IMR-90 (cell line): ENCODE data around the gene KLK1. TPM values are rescaled to one million over a fixed set of nuclear protein-coding genes. Genes with fewer than 3 reads are reported as not detected.

ENCODE experiments used
- ATAC-seq: fragments of 200-7000 bp; cut with Tn5 transposase; 2 replicates; pipeline ENCODE4 v1.9.1; 2020; ENCODE audit warnings: low read depth, mild to moderate bottlenecking, moderate library complexity
- BruUV-seq: library from RNA; stranded (reverse); fragments of 400-500 nt; replicated peaks from 2 replicates; lab custom pipeline; 2021; lab: Mats Ljungman, UMichigan
- CTCF ChIA-PET: fragments of 300-600 bp; formaldehyde crosslinking; extraction: SDS; loops from one replicate; lab custom pipeline; 2021; ENCODE audit warnings: antibody characterized with exemption; lab: Yijun Ruan, JAX
- POLR2A ChIA-PET: fragments of 300-600 bp; sonication (Branson Sonifier 250); formaldehyde crosslinking; loops from one replicate; lab custom pipeline; 2022; ENCODE audit warnings: antibody characterized with exemption; ENCODE audit not compliant: unreplicated experiment; lab: Charles Lee
- DNase-seq: peaks from one replicate; pipeline ENCODE4 v3.0.0; 2013
- H2AFZ ChIP-seq: replicated peaks from 2 replicates; pipeline ENCODE3; 2013; ENCODE audit warnings: low read length, mild to moderate bottlenecking; ENCODE audit not compliant: poor library complexity
- H2AK5ac ChIP-seq: 2 replicates; pipeline ENCODE4 v1.6.1; 2013; ENCODE audit warnings: low read depth, low read length, inconsistent platforms
- H2AK9ac ChIP-seq: replicated peaks from 2 replicates; pipeline ENCODE3; 2013; ENCODE audit warnings: mild to moderate bottlenecking, low read depth, low read length, moderate library complexity; ENCODE audit not compliant: poor library complexity
- H2BK120ac ChIP-seq: 2 replicates; pipeline ENCODE4 v1.6.1; 2013; ENCODE audit warnings: low read depth, low read length, inconsistent platforms
- H2BK15ac ChIP-seq: 3 replicates; pipeline ENCODE4 v1.6.1; 2013; ENCODE audit warnings: low read depth, low read length, inconsistent platforms
- H2BK20ac ChIP-seq: 2 replicates; pipeline ENCODE4 v1.6.1; 2013; ENCODE audit warnings: low read depth, mild to moderate bottlenecking, inconsistent platforms, low read length, moderate library complexity
- H2BK5ac ChIP-seq: 2 replicates; pipeline ENCODE4 v1.6.1; 2013; ENCODE audit warnings: mild to moderate bottlenecking, low read depth, low read length, inconsistent platforms; ENCODE audit not compliant: poor library complexity, severe bottlenecking
- H3K14ac ChIP-seq: replicated peaks from 2 replicates; pipeline ENCODE4 v1.6.1; 2013; ENCODE audit warnings: low read depth, low read length, inconsistent platforms
- H3K18ac ChIP-seq: 2 replicates; pipeline ENCODE4 v1.6.1; 2013; ENCODE audit warnings: low read depth, low read length, control low read depth
- H3K23ac ChIP-seq: 2 replicates; pipeline ENCODE4 v1.6.1; 2013; ENCODE audit warnings: low read depth, low read length, inconsistent platforms
- H3K27ac ChIP-seq: 2 replicates; pipeline ENCODE4 v1.5.1; 2013; ENCODE audit warnings: mild to moderate bottlenecking, control low read depth, low read length; ENCODE audit not compliant: insufficient read depth
- H3K27me3 ChIP-seq: 2 replicates; pipeline ENCODE4 v1.6.1; 2013; ENCODE audit warnings: low read length; ENCODE audit not compliant: control insufficient read depth, insufficient read depth
- H3K36me3 ChIP-seq: 2 replicates; pipeline ENCODE4 v1.6.1; 2013; ENCODE audit warnings: low read length, mixed read lengths; ENCODE audit not compliant: control insufficient read depth, insufficient read depth
- H3K4ac ChIP-seq: 2 replicates; pipeline ENCODE4 v1.6.1; 2013; ENCODE audit warnings: low read depth, low read length, inconsistent platforms
- H3K4me1 ChIP-seq: 2 replicates; pipeline ENCODE4 v1.6.1; 2013; ENCODE audit warnings: low read length, mixed read lengths; ENCODE audit not compliant: control insufficient read depth, insufficient read depth
- H3K4me2 ChIP-seq: 2 replicates; pipeline ENCODE4 v1.6.1; 2013; ENCODE audit warnings: low read depth, mild to moderate bottlenecking, control low read depth, low read length, moderate library complexity
- H3K4me3 ChIP-seq: 2 replicates; pipeline ENCODE4 v1.5.1; 2013; ENCODE audit warnings: low read depth, mild to moderate bottlenecking, control low read depth, low read length, moderate library complexity; ENCODE audit not compliant: insufficient read depth
- H3K56ac ChIP-seq: 2 replicates; pipeline ENCODE4 v1.6.1; 2013; ENCODE audit warnings: low read length, inconsistent platforms; ENCODE audit not compliant: insufficient read depth; ENCODE audit errors: extremely low read depth
- H3K79me1 ChIP-seq, 2 experiments: 2 replicates each; pipeline ENCODE4 v1.6.1; 2013; ENCODE audit warnings: low read length in 2 of 2, inconsistent platforms in 1 of 2, low read depth in 1 of 2
- H3K9ac ChIP-seq: 2 replicates; pipeline ENCODE4 v1.6.1; 2013; ENCODE audit warnings: low read depth, low read length, control low read depth
- H3K9me1 ChIP-seq: 2 replicates; pipeline ENCODE4 v1.6.1; 2013; ENCODE audit warnings: low read length, inconsistent platforms; ENCODE audit not compliant: insufficient read depth
- H3K9me3 ChIP-seq: 2 replicates; pipeline ENCODE4 v1.6.1; 2013; ENCODE audit warnings: low read length; ENCODE audit not compliant: control insufficient read depth, insufficient read depth
- H4K20me1 ChIP-seq: 2 replicates; pipeline ENCODE4 v1.6.1; 2013; ENCODE audit warnings: low read length, inconsistent platforms; ENCODE audit not compliant: insufficient read depth
- H4K5ac ChIP-seq: 2 replicates; pipeline ENCODE4 v1.6.1; 2013; ENCODE audit warnings: mild to moderate bottlenecking, low read depth, low read length, control low read depth
- H4K8ac ChIP-seq, 2 experiments: 2 replicates each; pipeline ENCODE4 v1.6.1; 2013; ENCODE audit warnings: low read depth in 2 of 2, low read length in 2 of 2, control low read depth in 1 of 2, inconsistent platforms in 1 of 2
- H4K91ac ChIP-seq: 2 replicates; pipeline ENCODE4 v1.6.1; 2013; ENCODE audit warnings: low read depth, low read length, inconsistent platforms; ENCODE audit not compliant: insufficient read depth
- BHLHE40 ChIP-seq: fragments of 150-350 bp; IDR thresholded peaks from 2 replicates; pipeline ENCODE4 v1.6.1; 2016; ENCODE audit warnings: mild to moderate bottlenecking, low read depth, low read length
- CEBPB ChIP-seq: IDR thresholded peaks from 2 replicates; pipeline ENCODE4 v1.6.1; 2012; ENCODE audit warnings: low read depth, low read length, improper control_type of control experiment
- CHD1 ChIP-seq: IDR thresholded peaks from 2 replicates; pipeline ENCODE4 v1.6.1; 2012; ENCODE audit warnings: low read depth, low read length, improper control_type of control experiment
- FOS ChIP-seq: fragments of 150-350 bp; IDR thresholded peaks from 2 replicates; pipeline ENCODE4 v1.6.1; 2016; ENCODE audit warnings: low read depth, low read length
- MAFK ChIP-seq: IDR thresholded peaks from 2 replicates; pipeline ENCODE4 v1.6.1; 2012; ENCODE audit warnings: low read depth, low read length, improper control_type of control experiment
- MAZ ChIP-seq: IDR thresholded peaks from 2 replicates; pipeline ENCODE4 v1.6.1; 2012; ENCODE audit warnings: low read depth, mild to moderate bottlenecking, low read length, improper control_type of control experiment, moderate library complexity, borderline replicate concordance
- MXI1 ChIP-seq: IDR thresholded peaks from 2 replicates; pipeline ENCODE4 v1.6.1; 2012; ENCODE audit warnings: low read depth, mild to moderate bottlenecking, low read length, moderate library complexity, borderline replicate concordance
- NFE2L2 ChIP-seq: fragments of 150-350 bp; IDR thresholded peaks from 2 replicates; pipeline ENCODE4 v1.6.1; 2016; ENCODE audit warnings: low read depth, mild to moderate bottlenecking, low read length
- POLR2A ChIP-seq: IDR thresholded peaks from 2 replicates; pipeline ENCODE4 v1.6.1; 2012; ENCODE audit warnings: mild to moderate bottlenecking, low read depth, low read length
- RAD21 ChIP-seq: IDR thresholded peaks from 2 replicates; pipeline ENCODE4 v1.6.1; 2012; ENCODE audit warnings: low read length, improper control_type of control experiment
- RCOR1 ChIP-seq: IDR thresholded peaks from 2 replicates; pipeline ENCODE4 v1.6.1; 2012; ENCODE audit warnings: mild to moderate bottlenecking, low read length, improper control_type of control experiment; ENCODE audit not compliant: insufficient replicate concordance
- RFX5 ChIP-seq: IDR thresholded peaks from 2 replicates; pipeline ENCODE4 v1.8.0; 2012; ENCODE audit warnings: low read depth, mild to moderate bottlenecking, low read length, moderate library complexity
- SMC3 ChIP-seq: fragments of 150-350 bp; IDR thresholded peaks from 2 replicates; pipeline ENCODE4 v1.6.1; 2016; ENCODE audit warnings: low read depth, mild to moderate bottlenecking, antibody characterized with exemption, low read length, moderate library complexity
- WGBS, 2 experiments: methylation state at CpG; one replicate each; pipeline versions ENCODE4 v1.1.5 to v1.1.7; 2013; ENCODE audit warnings: missing lambda C conversion rate in 2 of 2; ENCODE audit not compliant: insufficient read length in 1 of 2; ENCODE audit errors: extremely low coverage in 2 of 2; 5-methylcytosine and 5-hydroxymethylcytosine counted together
- dilution Hi-C: fragments of 300-500 bp; cut with HindIII; formaldehyde crosslinking; loops from one replicate; pipeline ENCODE4 v1.14.3; 2018; ENCODE audit warnings: low sequenced_read_pairs; ENCODE audit not compliant: unreplicated experiment
- in situ Hi-C: fragments of 300-500 bp; cut with MboI; formaldehyde crosslinking; loops from 3 replicates; pipeline ENCODE4 v1.14.3; 2019; ENCODE audit warnings: low sequenced_read_pairs, inconsistent platforms, mixed read lengths
- intact Hi-C: fragments of 100-400 bp; cut with micrococcal nuclease; formaldehyde crosslinking; loops from 2 replicates; pipeline ENCODE4 v1.10.0; 2022
- polyA plus RNA-seq, 3 experiments: library from polyadenylated mRNA; depleted of rRNA; stranded (reverse); fragments of >200 nt; gene quantifications; 2 replicates each; pipeline ENCODE4 v1.2.3, GENCODE V29; 2012; ENCODE audit warnings: low replicate concordance in 1 of 3
- total RNA-seq: library from RNA; depleted of rRNA; stranded (reverse); fragments of >200 nt; gene quantifications from 2 replicates; pipeline ENCODE4 v1.2.3, GENCODE V29; 2012
- TF ChIP-seq, protein P1 (sequence below): fragments of 150-350 bp; IDR thresholded peaks from 2 replicates; pipeline ENCODE4 v1.6.1; 2017; ENCODE audit warnings: mild to moderate bottlenecking, antibody characterized with exemption, low read length, low read depth
- TF ChIP-seq, protein P2 (sequence below): fragments of 150-350 bp; IDR thresholded peaks from 2 replicates; pipeline ENCODE4 v1.6.1; 2016; ENCODE audit warnings: low read depth, mild to moderate bottlenecking, low read length, moderate library complexity, borderline replicate concordance
- TF ChIP-seq, protein P3 (sequence below): conservative IDR thresholded peaks from 2 replicates; pipeline ENCODE4 v1.5.1; 2012; ENCODE audit warnings: mild to moderate bottlenecking, low read depth, low read length, improper control_type of control experiment

KLK1 gene
- total and polyA plus RNA-seq, 2 of the 4 experiments (the other 2 are of a cell fraction) = not detected

DNA sequence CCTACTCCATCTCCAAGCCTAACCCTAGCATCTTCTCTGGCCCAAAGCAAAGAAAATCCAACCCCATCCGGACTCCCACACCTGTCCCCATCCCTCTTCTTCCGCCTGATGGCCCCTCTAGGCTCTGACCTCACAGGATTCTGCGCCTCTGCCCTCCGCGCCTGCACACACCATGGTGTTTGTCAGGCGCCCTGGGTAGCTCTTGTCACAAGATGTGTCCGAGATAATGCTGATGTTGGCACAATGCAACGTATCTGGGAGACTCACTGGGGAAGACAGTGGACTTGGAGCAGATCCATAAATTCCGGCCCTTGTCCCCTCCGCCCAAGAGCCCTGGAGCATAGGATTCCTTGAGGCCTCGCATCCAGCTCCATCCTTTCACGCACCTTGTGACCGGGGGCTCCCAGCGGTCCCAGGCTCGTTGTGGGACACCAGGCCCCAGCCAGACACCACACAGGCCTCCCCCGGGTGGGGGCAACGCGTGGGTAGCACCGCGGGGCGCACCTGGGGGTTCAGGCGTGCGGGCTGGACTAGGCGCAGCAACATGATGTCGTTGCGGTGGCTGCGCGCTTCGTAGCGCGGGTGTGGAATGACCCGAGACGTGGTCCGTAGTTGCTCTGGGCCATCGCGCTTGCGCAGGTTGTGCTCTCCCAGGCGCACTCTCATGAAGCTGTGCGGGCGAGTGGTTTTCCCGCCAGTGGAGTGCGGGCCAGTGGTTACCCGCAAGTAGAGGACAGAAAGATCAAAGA is 3.1 kb upstream of the KLK1 start:
- no peak overlapping the region for H4K8ac ChIP-seq
- H3K23ac ChIP-seq = no peak overlapping the region
- dilution Hi-C loops (no loop called here), in situ Hi-C loops (no loop called here), intact Hi-C loops (no loop called here)
- H3K4me1 ChIP-seq = no peaks in the 10 kb centered on the region
- peaks cover 12% of the 10 kb centered on the region for H3K27me3 ChIP-seq
- no peak overlapping the region for H3K9ac ChIP-seq
- no peak for DNase-seq
- no peak overlapping the region for H3K4me3 ChIP-seq
- no peaks in the 10 kb centered on the region for H3K79me1 ChIP-seq
- H3K18ac ChIP-seq = no peak overlapping the region
- H2AK9ac ChIP-seq = peak overlapping the region; percentile 55
- no peak overlapping the region for H3K14ac ChIP-seq
- no peak overlapping the region for H4K5ac ChIP-seq
- H2AFZ ChIP-seq = no peak overlapping the region
- no peaks in the 10 kb centered on the region for H3K9me3 ChIP-seq
- H2AK5ac ChIP-seq = no peak overlapping the region
- ChIA-PET CTCF (no interaction called here), POLR2A (no interaction called here)
- H3K9me1 ChIP-seq = no peaks in the 10 kb centered on the region
- no peak overlapping the region for H4K91ac ChIP-seq
- H2BK5ac ChIP-seq = no peak overlapping the region
- no TSS peak for BruUV-seq
- TF ChIP-seq CEBPB (no peak), RCOR1 (no peak), SMC3 (no peak), CHD1 (no peak), FOS (no peak), RFX5 (no peak), MAFK (no peak), BHLHE40 (no peak), NFE2L2 (no peak), POLR2A (no peak), MXI1 (no peak), MAZ (no peak), RAD21 (no peak)
- TF ChIP-seq, protein P1, sequence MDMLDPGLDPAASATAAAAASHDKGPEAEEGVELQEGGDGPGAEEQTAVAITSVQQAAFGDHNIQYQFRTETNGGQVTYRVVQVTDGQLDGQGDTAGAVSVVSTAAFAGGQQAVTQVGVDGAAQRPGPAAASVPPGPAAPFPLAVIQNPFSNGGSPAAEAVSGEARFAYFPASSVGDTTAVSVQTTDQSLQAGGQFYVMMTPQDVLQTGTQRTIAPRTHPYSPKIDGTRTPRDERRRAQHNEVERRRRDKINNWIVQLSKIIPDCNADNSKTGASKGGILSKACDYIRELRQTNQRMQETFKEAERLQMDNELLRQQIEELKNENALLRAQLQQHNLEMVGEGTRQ = no peak
- TF ChIP-seq, protein P2, sequence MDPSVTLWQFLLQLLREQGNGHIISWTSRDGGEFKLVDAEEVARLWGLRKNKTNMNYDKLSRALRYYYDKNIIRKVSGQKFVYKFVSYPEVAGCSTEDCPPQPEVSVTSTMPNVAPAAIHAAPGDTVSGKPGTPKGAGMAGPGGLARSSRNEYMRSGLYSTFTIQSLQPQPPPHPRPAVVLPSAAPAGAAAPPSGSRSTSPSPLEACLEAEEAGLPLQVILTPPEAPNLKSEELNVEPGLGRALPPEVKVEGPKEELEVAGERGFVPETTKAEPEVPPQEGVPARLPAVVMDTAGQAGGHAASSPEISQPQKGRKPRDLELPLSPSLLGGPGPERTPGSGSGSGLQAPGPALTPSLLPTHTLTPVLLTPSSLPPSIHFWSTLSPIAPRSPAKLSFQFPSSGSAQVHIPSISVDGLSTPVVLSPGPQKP = no peak
- TF ChIP-seq, protein P3, sequence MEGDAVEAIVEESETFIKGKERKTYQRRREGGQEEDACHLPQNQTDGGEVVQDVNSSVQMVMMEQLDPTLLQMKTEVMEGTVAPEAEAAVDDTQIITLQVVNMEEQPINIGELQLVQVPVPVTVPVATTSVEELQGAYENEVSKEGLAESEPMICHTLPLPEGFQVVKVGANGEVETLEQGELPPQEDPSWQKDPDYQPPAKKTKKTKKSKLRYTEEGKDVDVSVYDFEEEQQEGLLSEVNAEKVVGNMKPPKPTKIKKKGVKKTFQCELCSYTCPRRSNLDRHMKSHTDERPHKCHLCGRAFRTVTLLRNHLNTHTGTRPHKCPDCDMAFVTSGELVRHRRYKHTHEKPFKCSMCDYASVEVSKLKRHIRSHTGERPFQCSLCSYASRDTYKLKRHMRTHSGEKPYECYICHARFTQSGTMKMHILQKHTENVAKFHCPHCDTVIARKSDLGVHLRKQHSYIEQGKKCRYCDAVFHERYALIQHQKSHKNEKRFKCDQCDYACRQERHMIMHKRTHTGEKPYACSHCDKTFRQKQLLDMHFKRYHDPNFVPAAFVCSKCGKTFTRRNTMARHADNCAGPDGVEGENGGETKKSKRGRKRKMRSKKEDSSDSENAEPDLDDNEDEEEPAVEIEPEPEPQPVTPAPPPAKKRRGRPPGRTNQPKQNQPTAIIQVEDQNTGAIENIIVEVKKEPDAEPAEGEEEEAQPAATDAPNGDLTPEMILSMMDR = no peak
- no peak overlapping the region for H2BK120ac ChIP-seq
- 73% methylated on average over 19 of the region's 43 CpGs; no CpG with 5 or more reads in 1 of the 2 experiments for WGBS, 2 experiments
- no peak overlapping the region for H3K27ac ChIP-seq
- H3K4me2 ChIP-seq = no peak overlapping the region
- no peak for ATAC-seq
- no peaks in the 10 kb centered on the region for H3K36me3 ChIP-seq
- no peak overlapping the region for H3K56ac ChIP-seq
- no peak overlapping the region for H3K4ac ChIP-seq
- no peak overlapping the region for H2BK20ac ChIP-seq
- H2BK15ac ChIP-seq = no peak overlapping the region
- no peaks in the 10 kb centered on the region for H4K20me1 ChIP-seq
